ENCODE results near the gene SF3B6. TPM values are rescaled to one million over a fixed set of nuclear protein-coding genes. Genes with fewer than 3 reads are reported as not detected.

Gene SF3B6
- total and polyA plus RNA-seq, 2 experiments from 2014 or later: 140 to 565 TPM

DNA sequence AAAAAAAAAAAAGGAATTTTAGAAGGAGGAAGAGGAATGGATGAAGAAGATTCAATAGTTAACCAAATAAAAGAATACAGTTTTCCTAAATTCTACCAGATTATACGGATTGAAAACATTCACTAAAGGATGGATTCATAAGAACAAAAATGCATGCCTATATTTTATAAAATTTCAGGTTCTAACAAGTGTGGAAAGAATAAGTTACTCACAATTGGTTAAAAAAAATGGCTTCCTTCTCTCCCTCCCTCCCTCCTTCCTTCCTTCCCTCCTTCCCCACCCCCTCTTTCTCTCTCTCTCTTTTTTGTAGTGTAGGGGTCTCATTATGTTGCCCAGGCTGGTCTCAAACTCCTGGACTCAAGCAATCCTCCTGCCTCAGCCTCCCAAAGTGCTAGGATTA, 10.1 kb upstream of the SF3B6 start:
- H3K36me3 ChIP-seq (ENCODE audit: insufficient read depth): 0 out of 2 replicates have a peak, but pooled peaks cover 6% of the 10 kb centered on the region
- H3K27me3 Mint-ChIP-seq (ENCODE audit: insufficient read depth, low read depth, poor library complexity): peaks cover 7% of the 10 kb centered on the region
- H3K4me1 Mint-ChIP-seq: peaks cover 19% of the 10 kb centered on the region
- H3K4me1 ChIP-seq (ENCODE audit: insufficient read depth): peaks cover 11% of the 10 kb centered on the region
- peaks cover 4% of the 10 kb centered on the region for H3K79me2 ChIP-seq (replicated peaks; ENCODE audit: insufficient read depth)
- peak overlapping the region; percentile 76 for H2AFZ ChIP-seq
- no peak overlapping the region for H3K27ac ChIP-seq (ENCODE audit: low read depth)
- H3F3A ChIP-seq (replicated peaks; ENCODE audit: low read depth): peaks cover 12% of the 10 kb centered on the region; the same call in 1 of the 2 replicates
- TF ChIP-seq EZH2phosphoT487 (IDR thresholded peaks at IDR 0.05; ENCODE audit: unreplicated experiment): no peak
- TF ChIP-seq, protein P1, sequence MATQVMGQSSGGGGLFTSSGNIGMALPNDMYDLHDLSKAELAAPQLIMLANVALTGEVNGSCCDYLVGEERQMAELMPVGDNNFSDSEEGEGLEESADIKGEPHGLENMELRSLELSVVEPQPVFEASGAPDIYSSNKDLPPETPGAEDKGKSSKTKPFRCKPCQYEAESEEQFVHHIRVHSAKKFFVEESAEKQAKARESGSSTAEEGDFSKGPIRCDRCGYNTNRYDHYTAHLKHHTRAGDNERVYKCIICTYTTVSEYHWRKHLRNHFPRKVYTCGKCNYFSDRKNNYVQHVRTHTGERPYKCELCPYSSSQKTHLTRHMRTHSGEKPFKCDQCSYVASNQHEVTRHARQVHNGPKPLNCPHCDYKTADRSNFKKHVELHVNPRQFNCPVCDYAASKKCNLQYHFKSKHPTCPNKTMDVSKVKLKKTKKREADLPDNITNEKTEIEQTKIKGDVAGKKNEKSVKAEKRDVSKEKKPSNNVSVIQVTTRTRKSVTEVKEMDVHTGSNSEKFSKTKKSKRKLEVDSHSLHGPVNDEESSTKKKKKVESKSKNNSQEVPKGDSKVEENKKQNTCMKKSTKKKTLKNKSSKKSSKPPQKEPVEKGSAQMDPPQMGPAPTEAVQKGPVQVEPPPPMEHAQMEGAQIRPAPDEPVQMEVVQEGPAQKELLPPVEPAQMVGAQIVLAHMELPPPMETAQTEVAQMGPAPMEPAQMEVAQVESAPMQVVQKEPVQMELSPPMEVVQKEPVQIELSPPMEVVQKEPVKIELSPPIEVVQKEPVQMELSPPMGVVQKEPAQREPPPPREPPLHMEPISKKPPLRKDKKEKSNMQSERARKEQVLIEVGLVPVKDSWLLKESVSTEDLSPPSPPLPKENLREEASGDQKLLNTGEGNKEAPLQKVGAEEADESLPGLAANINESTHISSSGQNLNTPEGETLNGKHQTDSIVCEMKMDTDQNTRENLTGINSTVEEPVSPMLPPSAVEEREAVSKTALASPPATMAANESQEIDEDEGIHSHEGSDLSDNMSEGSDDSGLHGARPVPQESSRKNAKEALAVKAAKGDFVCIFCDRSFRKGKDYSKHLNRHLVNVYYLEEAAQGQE (IDR thresholded peaks at IDR 0.05; ENCODE audit: unreplicated experiment): no peak
- no peak for TF ChIP-seq POLR2AphosphoS5 (IDR thresholded peaks at IDR 0.05; ENCODE audit: low read depth)
- TF ChIP-seq, protein P2, sequence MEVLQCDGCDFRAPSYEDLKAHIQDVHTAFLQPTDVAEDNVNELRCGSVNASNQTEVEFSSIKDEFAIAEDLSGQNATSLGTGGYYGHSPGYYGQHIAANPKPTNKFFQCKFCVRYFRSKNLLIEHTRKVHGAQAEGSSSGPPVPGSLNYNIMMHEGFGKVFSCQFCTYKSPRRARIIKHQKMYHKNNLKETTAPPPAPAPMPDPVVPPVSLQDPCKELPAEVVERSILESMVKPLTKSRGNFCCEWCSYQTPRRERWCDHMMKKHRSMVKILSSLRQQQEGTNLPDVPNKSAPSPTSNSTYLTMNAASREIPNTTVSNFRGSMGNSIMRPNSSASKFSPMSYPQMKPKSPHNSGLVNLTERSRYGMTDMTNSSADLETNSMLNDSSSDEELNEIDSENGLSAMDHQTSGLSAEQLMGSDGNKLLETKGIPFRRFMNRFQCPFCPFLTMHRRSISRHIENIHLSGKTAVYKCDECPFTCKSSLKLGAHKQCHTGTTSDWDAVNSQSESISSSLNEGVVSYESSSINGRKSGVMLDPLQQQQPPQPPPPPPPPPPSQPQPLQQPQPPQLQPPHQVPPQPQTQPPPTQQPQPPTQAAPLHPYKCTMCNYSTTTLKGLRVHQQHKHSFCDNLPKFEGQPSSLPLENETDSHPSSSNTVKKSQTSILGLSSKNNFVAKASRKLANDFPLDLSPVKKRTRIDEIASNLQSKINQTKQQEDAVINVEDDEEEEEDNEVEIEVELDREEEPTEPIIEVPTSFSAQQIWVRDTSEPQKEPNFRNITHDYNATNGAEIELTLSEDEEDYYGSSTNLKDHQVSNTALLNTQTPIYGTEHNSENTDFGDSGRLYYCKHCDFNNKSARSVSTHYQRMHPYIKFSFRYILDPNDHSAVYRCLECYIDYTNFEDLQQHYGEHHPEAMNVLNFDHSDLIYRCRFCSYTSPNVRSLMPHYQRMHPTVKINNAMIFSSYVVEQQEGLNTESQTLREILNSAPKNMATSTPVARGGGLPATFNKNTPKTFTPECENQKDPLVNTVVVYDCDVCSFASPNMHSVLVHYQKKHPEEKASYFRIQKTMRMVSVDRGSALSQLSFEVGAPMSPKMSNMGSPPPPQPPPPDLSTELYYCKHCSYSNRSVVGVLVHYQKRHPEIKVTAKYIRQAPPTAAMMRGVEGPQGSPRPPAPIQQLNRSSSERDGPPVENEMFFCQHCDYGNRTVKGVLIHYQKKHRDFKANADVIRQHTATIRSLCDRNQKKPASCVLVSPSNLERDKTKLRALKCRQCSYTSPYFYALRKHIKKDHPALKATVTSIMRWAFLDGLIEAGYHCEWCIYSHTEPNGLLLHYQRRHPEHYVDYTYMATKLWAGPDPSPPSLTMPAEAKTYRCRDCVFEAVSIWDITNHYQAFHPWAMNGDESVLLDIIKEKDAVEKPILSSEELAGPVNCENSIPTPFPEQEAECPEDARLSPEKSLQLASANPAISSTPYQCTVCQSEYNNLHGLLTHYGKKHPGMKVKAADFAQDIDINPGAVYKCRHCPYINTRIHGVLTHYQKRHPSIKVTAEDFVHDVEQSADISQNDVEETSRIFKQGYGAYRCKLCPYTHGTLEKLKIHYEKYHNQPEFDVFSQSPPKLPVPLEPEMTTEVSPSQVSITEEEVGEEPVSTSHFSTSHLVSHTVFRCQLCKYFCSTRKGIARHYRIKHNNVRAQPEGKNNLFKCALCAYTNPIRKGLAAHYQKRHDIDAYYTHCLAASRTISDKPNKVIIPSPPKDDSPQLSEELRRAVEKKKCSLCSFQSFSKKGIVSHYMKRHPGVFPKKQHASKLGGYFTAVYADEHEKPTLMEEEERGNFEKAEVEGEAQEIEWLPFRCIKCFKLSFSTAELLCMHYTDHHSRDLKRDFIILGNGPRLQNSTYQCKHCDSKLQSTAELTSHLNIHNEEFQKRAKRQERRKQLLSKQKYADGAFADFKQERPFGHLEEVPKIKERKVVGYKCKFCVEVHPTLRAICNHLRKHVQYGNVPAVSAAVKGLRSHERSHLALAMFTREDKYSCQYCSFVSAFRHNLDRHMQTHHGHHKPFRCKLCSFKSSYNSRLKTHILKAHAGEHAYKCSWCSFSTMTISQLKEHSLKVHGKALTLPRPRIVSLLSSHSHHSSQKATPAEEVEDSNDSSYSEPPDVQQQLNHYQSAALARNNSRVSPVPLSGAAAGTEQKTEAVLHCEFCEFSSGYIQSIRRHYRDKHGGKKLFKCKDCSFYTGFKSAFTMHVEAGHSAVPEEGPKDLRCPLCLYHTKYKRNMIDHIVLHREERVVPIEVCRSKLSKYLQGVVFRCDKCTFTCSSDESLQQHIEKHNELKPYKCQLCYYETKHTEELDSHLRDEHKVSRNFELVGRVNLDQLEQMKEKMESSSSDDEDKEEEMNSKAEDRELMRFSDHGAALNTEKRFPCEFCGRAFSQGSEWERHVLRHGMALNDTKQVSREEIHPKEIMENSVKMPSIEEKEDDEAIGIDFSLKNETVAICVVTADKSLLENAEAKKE (CRISPR knock-in tag; IDR thresholded peaks at IDR 0.05): no peak
- no peak for TF ChIP-seq EZH2 (IDR thresholded peaks at IDR 0.05; ENCODE audit: low read depth, unreplicated experiment)
- TF ChIP-seq ZNF114 (CRISPR knock-in tag; IDR thresholded peaks at IDR 0.05): no peak
- no peak for TF ChIP-seq STAT1 (IDR thresholded peaks at IDR 0.05; ENCODE audit: unreplicated experiment)
- TF ChIP-seq, protein P3, sequence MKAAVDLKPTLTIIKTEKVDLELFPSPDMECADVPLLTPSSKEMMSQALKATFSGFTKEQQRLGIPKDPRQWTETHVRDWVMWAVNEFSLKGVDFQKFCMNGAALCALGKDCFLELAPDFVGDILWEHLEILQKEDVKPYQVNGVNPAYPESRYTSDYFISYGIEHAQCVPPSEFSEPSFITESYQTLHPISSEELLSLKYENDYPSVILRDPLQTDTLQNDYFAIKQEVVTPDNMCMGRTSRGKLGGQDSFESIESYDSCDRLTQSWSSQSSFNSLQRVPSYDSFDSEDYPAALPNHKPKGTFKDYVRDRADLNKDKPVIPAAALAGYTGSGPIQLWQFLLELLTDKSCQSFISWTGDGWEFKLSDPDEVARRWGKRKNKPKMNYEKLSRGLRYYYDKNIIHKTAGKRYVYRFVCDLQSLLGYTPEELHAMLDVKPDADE (IDR thresholded peaks at IDR 0.05): no peak
- TF ChIP-seq JUNB (IDR thresholded peaks at IDR 0.05; ENCODE audit: unreplicated experiment): no peak
- TF ChIP-seq NANOG (IDR thresholded peaks at IDR 0.05; ENCODE audit: borderline replicate concordance): no peak
- H3K4me2 ChIP-seq: no peak overlapping the region
- H3K36me3 Mint-ChIP-seq (ENCODE audit: low read depth): peaks cover 25% of the 10 kb centered on the region
- H4K20me1 ChIP-seq (replicated peaks; ENCODE audit: insufficient read depth): no peaks in the 10 kb centered on the region
- no peak overlapping the region for H3K4me3 Mint-ChIP-seq
- H3K4me3 ChIP-seq: no peak overlapping the region
- no peaks in the 10 kb centered on the region for H3K27me3 ChIP-seq (ENCODE audit: insufficient read depth)
- H3K9me3 Mint-ChIP-seq: no peaks in the 10 kb centered on the region
- no peak for DNase-seq (ENCODE audit: low spot score)
- H3K9me2 ChIP-seq (ENCODE audit: insufficient read depth): no peaks in the 10 kb centered on the region
- no peak for ATAC-seq
- H3K27ac Mint-ChIP-seq: no peak overlapping the region
